Heart right ventricle (tissue), 16 donors: ENCODE data around the gene SNIP1. TPM values are rescaled to one million over a fixed set of nuclear protein-coding genes. Genes with fewer than 3 reads are reported as not detected.
"Not testable (repeated sequence)": the region's sequence is repeated elsewhere in the genome, so short reads cannot be mapped to it uniquely, and the experiment has no call there.

Experiments used
- ATAC-seq, 8 donors: fragments of 200-7000 bp; cut with Tn5 transposase; one replicate each; pipeline ENCODE4 v1.9.1; 2020; ENCODE audit warnings: mild to moderate bottlenecking in 8 of 8, moderate library complexity in 8 of 8, moderate number of reproducible peaks in 1 of 8
- DNase-seq, 2 donors: peaks; one replicate each; pipeline ENCODE4 v3.0.0-alpha.2; 2020
- H3K27ac ChIP-seq, 10 donors: fragments of 200-600 bp; sonication (generic) in 2 of 10; one replicate each; pipeline versions ENCODE4 v1.5.0 to v1.8.0; 2020 to 2022; ENCODE audit warnings: mild to moderate bottlenecking in 3 of 10
- H3K27me3 ChIP-seq, 7 donors: fragments of 200-600 bp; one replicate each; pipeline ENCODE4 v1.8.0; 2021 to 2022; ENCODE audit warnings: mild to moderate bottlenecking in 2 of 7
- H3K36me3 ChIP-seq, 9 donors: fragments of 200-600 bp; sonication (generic) in 1 of 9; one replicate each; pipeline versions ENCODE4 v1.5.0 to v1.8.0; 2020 to 2022; ENCODE audit warnings: mild to moderate bottlenecking in 2 of 9
- H3K4me1 ChIP-seq, 9 donors: fragments of 200-600 bp; sonication (generic) in 1 of 9; one replicate each; pipeline versions ENCODE4 v1.5.0 to v1.8.0; 2020 to 2022; ENCODE audit warnings: mild to moderate bottlenecking in 4 of 9
- H3K4me3 ChIP-seq, 10 donors: fragments of 200-600 bp; sonication (generic) in 2 of 10; one replicate each; pipeline versions ENCODE4 v1.5.0 to v1.8.0; 2020 to 2022; ENCODE audit warnings: mild to moderate bottlenecking in 7 of 10, moderate library complexity in 2 of 10
- H3K9me3 ChIP-seq, 11 donors: fragments of 200-600 bp in 10 of 11; sonication (generic) in 2 of 11; one replicate each; pipeline versions ENCODE4 v1.5.0 to v1.8.0; 2013 to 2022; ENCODE audit warnings: mild to moderate bottlenecking in 2 of 11, control low read depth in 1 of 11, moderate library complexity in 1 of 11
- WGBS, 2 donors: extraction: QIAGEN DNeasy Blood & Tissue Kit; methylation state at CpG; one replicate each; pipeline ENCODE4 v1.1.7; 2013; ENCODE audit warnings: inconsistent platforms in 1 of 2; 5-methylcytosine and 5-hydroxymethylcytosine counted together
- intact Hi-C, 10 donors: fragments of 100-400 bp; cut with DNase I; formaldehyde crosslinking; loops; one replicate each; pipeline versions ENCODE4 v1.11.1 to v1.14.2; 2022
- polyA plus RNA-seq, 2 donors: library from polyadenylated mRNA; stranded (reverse); fragments of 200-250 nt; gene quantifications; one replicate each; pipeline ENCODE4 v1.2.3, GENCODE V29; 2013
- total RNA-seq, 10 donors: library from RNA; stranded (reverse); fragmentation: NEBNext Ultra II Directional in 3 of 10; extraction: Animal tissue kit (Norgen Biotek cat#: 25700) in 3 of 10; gene quantifications; one replicate each; pipeline versions ENCODE4 v1.2.1 to v1.2.4, GENCODE V29; 2021 to 2023
- TF ChIP-seq, protein P1 (sequence below), 9 donors: fragments of 200-600 bp; sonication (generic) in 2 of 9; IDR thresholded peaks; one replicate each; pipeline versions ENCODE4 v1.5.0 to v1.8.0; 2021 to 2022; ENCODE audit warnings: antibody characterized with exemption in 9 of 9, mild to moderate bottlenecking in 5 of 9, moderate library complexity in 1 of 9
- donor health status: Arrhythmogenic right ventricular cardiomyopathy.
- donor health status: ischemic (EF 13 %, LVEDD 7.1; RV severe dilation, severe dysfunction).
- donor health status: healthy with polysubstance abuse.
- donor health status: DM: no; HTN: yes; CAD: no.
- donor health status: DM: no; HTN: no; CAD: no.
- donor health status: ischemic (EF 25% LVEDD 6.9; RV normal size, moderate dysfunction).
- donor health status: ischemic (EF 25% LVEDD 5.7; RV mildly dilated, moderate dysfunction).
- donor health status: healthy.
- donor health status: DM: yes; HTN: yes; CAD: no.
- donor health status: Ischemic cardiomyopathy.
- donor health status: ischemic (EF 35%, LVEDD 5.7; RV mildly dilated, moderate dysfunction).
- donor health status: nonischemic (EF 11% LVEDD 7.7; RV severe dilation, severe dysfunction).
- donor health status: DM: yes; HTN: yes; CAD: no.
- donor health status: PGD.
- donor health status: ischemic (EF 29% LVEDD 5.4; RV normal size, mild dysfunction).
- donor health status: nonischemic (EF 23%, LVEDD 6.1; RV moderate dilation, normal function).

Gene SNIP1
- total and polyA plus RNA-seq, 12 donors = 3.2 to 12.1 (median 8.9) TPM

DNA sequence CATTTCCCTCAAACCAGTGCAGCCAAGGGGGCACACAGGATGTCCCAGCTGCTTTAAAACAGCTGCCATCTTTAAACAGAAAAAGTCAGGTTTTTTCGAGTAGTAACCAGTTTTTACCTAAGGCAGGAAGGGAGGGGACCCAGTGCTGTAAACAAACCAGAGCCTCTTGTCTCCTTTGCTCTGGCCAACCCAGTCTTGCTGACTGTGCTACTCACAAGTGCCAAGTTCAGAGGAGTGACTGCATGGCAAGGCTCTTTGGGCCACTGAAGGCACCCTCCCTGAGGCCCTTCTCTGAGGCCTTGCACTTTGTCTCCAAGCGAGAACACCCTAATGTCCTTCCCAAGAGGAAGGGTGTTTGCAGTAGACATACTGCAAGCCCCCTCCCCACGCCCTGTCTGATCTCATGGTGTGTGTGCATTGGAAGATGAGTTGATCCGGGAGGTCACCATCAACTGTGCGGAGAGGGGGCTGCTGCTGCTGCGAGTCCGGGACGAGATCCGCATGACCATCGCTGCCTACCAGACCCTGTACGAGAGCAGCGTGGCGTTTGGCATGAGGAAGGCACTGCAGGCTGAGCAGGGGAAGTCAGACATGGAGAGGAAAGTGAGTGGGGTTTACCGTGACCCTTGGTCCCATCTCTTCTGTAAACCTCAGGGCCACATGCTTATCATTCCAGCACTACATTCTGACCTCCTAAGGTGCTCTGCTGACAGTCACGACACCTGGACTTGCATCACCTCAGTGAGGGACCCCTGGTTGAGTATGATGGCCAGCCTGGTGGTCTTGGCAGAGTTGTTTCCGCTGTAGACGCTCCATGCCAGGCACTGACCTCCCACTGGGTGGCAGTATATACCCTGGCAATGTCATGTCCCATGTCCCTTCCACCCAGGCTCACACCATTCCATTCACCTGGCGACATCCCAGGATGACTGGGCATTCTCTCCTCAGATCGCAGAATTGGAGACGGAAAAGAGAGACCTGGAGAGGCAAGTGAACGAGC is 7.3 kb upstream of the SNIP1 start:
- no peak overlapping the region for H3K4me3 ChIP-seq
- DNase-seq (no peak), ATAC-seq (no peak)
- WGBS, 2 donors = 93 to 94% methylated on average over 21 of the region's 21 CpGs
- H3K27ac ChIP-seq = no peak overlapping the region
- intact Hi-C loops = no loop called here
- H3K36me3 ChIP-seq = peaks cover 0 to 45% (median 15%) of the 10 kb centered on the region in 9 donors
- H3K9me3 ChIP-seq = no peaks in the 10 kb centered on the region
- H3K27me3 ChIP-seq = no peaks in the 10 kb centered on the region
- TF ChIP-seq, protein P1, sequence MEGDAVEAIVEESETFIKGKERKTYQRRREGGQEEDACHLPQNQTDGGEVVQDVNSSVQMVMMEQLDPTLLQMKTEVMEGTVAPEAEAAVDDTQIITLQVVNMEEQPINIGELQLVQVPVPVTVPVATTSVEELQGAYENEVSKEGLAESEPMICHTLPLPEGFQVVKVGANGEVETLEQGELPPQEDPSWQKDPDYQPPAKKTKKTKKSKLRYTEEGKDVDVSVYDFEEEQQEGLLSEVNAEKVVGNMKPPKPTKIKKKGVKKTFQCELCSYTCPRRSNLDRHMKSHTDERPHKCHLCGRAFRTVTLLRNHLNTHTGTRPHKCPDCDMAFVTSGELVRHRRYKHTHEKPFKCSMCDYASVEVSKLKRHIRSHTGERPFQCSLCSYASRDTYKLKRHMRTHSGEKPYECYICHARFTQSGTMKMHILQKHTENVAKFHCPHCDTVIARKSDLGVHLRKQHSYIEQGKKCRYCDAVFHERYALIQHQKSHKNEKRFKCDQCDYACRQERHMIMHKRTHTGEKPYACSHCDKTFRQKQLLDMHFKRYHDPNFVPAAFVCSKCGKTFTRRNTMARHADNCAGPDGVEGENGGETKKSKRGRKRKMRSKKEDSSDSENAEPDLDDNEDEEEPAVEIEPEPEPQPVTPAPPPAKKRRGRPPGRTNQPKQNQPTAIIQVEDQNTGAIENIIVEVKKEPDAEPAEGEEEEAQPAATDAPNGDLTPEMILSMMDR (IDR thresholded peaks at IDR 0.05) = peak in 6 of 9 donors; percentile 15 to 46 (median 29)
- H3K4me1 ChIP-seq = peaks cover 0 to 14% (median 7%) of the 10 kb centered on the region in 9 donors

DNA sequence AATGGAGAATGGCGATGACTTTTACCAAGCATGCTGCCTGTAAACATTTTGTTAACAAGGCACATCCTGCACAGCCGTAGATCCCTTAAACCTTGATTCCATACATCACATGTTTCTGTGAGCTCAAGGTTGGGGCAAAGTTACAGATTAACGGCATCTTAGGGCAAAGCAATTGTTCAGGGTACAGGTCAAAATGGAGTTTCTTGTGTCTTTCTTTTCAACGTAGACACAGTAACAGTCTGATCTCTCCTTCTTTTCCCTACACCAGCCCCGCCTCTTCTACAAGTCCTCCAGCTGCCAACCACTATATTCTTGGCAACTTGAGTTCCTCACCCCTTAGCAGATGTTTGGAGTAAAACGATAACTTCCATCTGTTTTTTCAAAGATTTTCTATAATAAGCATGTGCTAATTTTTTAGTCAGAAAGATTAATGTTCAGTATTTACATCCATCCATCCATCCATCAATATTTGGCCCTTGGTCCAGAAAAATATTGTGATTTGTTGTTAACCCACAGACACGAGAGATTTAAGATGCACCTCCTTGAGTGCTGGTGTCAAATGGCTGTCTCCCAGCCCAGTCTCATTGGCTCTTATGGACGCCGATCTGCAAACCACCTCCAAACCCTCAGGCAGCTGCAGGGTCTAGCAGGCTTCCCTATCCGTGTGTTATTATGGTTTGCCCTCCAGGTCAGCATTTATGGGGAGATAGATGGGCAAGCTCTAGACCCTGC is 6.5 kb upstream of the SNIP1 start:
- peaks cover 0 to 36% (median 7%) of the 10 kb centered on the region in 9 donors for H3K36me3 ChIP-seq
- TF ChIP-seq, protein P1 (IDR thresholded peaks at IDR 0.05) = no peak
- H3K4me3 ChIP-seq = no peak overlapping the region
- ATAC-seq = no peak
- WGBS, 2 donors = 78 to 83% methylated on average over 10 of the region's 10 CpGs
- DNase-seq = no peak
- H3K4me1 ChIP-seq = peaks cover 0 to 18% (median 11%) of the 10 kb centered on the region in 9 donors
- H3K9me3 ChIP-seq = no peaks in the 10 kb centered on the region
- intact Hi-C loops = no loop called here
- no peaks in the 10 kb centered on the region for H3K27me3 ChIP-seq
- H3K27ac ChIP-seq = no peak overlapping the region

DNA sequence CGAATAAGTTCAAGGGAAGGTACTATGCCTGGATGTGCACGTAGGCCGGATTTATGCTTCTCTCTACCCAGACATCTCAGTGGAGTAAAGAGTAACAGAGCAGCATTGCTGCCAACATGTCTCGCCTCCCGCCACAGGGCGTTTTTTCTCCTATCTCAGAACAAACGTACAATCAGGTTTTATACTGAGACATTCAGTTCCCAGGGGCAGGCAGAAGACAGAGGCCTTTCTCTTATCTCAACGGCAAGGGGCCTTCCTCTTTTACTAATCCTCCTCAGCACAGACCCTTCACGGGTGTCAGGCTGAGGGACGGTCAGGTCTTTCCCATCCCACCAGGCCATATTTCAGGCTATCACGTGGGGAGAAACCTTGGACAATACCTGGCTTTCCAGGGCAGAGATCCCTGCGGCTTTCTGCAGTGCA is 5.9 kb upstream of the SNIP1 start:
- Histone ChIP-seq H3K36me3 (peaks cover 0 to 30% (median 1%) of the 10 kb centered on the region in 9 donors), H3K4me1 (peaks cover 0 to 18% (median 11%) of the 10 kb centered on the region in 9 donors)
- ATAC-seq, H3K27me3 ChIP-seq, H3K4me3 ChIP-seq, DNase-seq, H3K27ac ChIP-seq, H3K9me3 ChIP-seq, intact Hi-C loops: not testable (repeated sequence)
- 54 to 56% methylated on average over 12 of the region's 12 CpGs for WGBS, 2 donors

DNA sequence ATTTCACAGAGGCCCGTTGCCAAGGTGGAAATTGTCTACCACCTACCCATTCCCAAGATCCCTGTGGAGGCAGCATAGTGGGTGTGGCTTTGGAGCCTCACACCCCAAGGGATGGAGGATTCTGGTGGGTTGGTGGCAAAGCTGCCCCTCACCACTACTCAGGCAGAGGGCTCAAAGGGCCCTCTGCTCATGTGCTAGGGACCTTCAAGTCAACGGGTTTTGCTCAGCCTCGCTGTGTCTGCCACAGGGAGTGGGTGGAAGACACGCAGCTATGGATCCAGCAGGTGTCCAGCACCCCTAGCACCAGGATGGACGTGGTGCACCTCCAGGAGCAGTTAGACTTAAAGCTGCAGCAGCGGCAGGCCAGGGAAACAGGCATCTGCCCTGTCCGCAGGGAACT is 5.0 kb upstream of the SNIP1 start:
- no peaks in the 10 kb centered on the region for H3K27me3 ChIP-seq
- no peak overlapping the region for H3K4me3 ChIP-seq
- peaks cover 0 to 18% (median 11%) of the 10 kb centered on the region in 9 donors for H3K4me1 ChIP-seq
- DNase-seq (no peak), ATAC-seq (no peak)
- peaks cover 0 to 22% (median 0%) of the 10 kb centered on the region in 9 donors for H3K36me3 ChIP-seq
- no peaks in the 10 kb centered on the region for H3K9me3 ChIP-seq
- 89 to 90% methylated on average over 7 of the region's 7 CpGs for WGBS, 2 donors
- H3K27ac ChIP-seq = no peak overlapping the region
- TF ChIP-seq, protein P1 (IDR thresholded peaks at IDR 0.05) = no peak
- intact Hi-C loops = no loop called here
